ENCODE data around the gene SHOC1.
A peak's percentile ranks its signal among the peaks of the same experiment; 100 is the strongest.
"Not testable (repeated sequence)": the region's sequence is repeated elsewhere in the genome, so short reads cannot be mapped to it uniquely, and the experiment has no call there.

Gene SHOC1

GRCh38 chr9:111794835-111795556, at the start of gene SHOC1:
TSS of gene SHOC1 (minus strand) at chr9:111794937. CDS start at chr9:111791418, 3,519 bp downstream.
- DNase-seq = peak; percentile 76

- DNase-seq = no peak
These were observed 49.2 kb upstream of the SHOC1 start for GRCh38 chr9:111843971-111844370.

- DNase-seq = no peak
These were observed 47.6 kb upstream of the SHOC1 start for GRCh38 chr9:111842313-111842712.

- no peak for DNase-seq
These were observed 45.7 kb upstream of the SHOC1 start for GRCh38 chr9:111840442-111840841.

- peak; percentile 40 for DNase-seq
These were observed 45.2 kb upstream of the SHOC1 start for GRCh38 chr9:111839987-111840386.

GRCh38 chr9:111839387-111839786, 44.6 kb upstream of the SHOC1 start:
- DNase-seq = peak; percentile 30

GRCh38 chr9:111838439-111838838, 43.7 kb upstream of the SHOC1 start:
- no peak for DNase-seq

- DNase-seq = no peak
These were observed 41.6 kb upstream of the SHOC1 start for GRCh38 chr9:111836311-111836710.

- peak; percentile 57 for DNase-seq
These were observed 39.2 kb upstream of the SHOC1 start for GRCh38 chr9:111833941-111834340.

- DNase-seq = no peak
These were observed 37.7 kb upstream of the SHOC1 start for GRCh38 chr9:111832449-111832848.

- no peak for DNase-seq
These were observed 36.8 kb upstream of the SHOC1 start for GRCh38 chr9:111831371-111832108.

GRCh38 chr9:111828193-111828592, 33.5 kb upstream of the SHOC1 start:
- no peak for DNase-seq

GRCh38 chr9:111825468-111826145, 30.9 kb upstream of the SHOC1 start:
- DNase-seq = peak; percentile 31

GRCh38 chr9:111821006-111821528, 26.3 kb upstream of the SHOC1 start:
- no peak for DNase-seq

- DNase-seq = no peak
These were observed 24.6 kb upstream of the SHOC1 start for GRCh38 chr9:111819360-111819759.

- no peak for DNase-seq
These were observed 20.7 kb upstream of the SHOC1 start for GRCh38 chr9:111815285-111816070.

GRCh38 chr9:111812337-111812736, 17.6 kb upstream of the SHOC1 start:
- DNase-seq = no peak

- no peak for DNase-seq
These were observed 16.2 kb upstream of the SHOC1 start for GRCh38 chr9:111810908-111811307.

GRCh38 chr9:111810415-111810814, 15.7 kb upstream of the SHOC1 start:
- not testable (repeated sequence) for DNase-seq

GRCh38 chr9:111807197-111807596, 12.5 kb upstream of the SHOC1 start:
- no peak for DNase-seq

GRCh38 chr9:111806259-111806658, 11.5 kb upstream of the SHOC1 start:
- no peak for DNase-seq

GRCh38 chr9:111805830-111806241, 11.1 kb upstream of the SHOC1 start:
- peak; percentile 83 for DNase-seq

GRCh38 chr9:111805262-111805661, 10.5 kb upstream of the SHOC1 start:
- no peak for DNase-seq

All from NCI-H226 (cell line).